CD8-positive, alpha-beta memory T cell (primary cell): ENCODE data around the gene CMA1. TPM values are rescaled to one million over a fixed set of nuclear protein-coding genes. Genes with fewer than 3 reads are reported as not detected.
"Not testable (repeated sequence)": the region's sequence is repeated elsewhere in the genome, so short reads cannot be mapped to it uniquely, and the experiment has no call there.

Source experiments
- CTCF ChIA-PET: fragments of 350-600 bp; sonication (Branson Sonifier 250); formaldehyde crosslinking; loops from one replicate; lab custom pipeline; 2021; ENCODE audit warnings: antibody characterized with exemption; lab: Charles Lee
- POLR2A ChIA-PET: fragments of 350-600 bp; sonication (Branson Sonifier 250); formaldehyde crosslinking; loops from one replicate; lab custom pipeline; 2021; ENCODE audit warnings: antibody characterized with exemption; lab: Charles Lee
- DNase-seq, 5 donors: peaks; one replicate each; pipeline versions ENCODE4 v3.0.0 to v3.0.0-alpha.2; 2020 to 2022; ENCODE audit warnings: mixed read lengths in 1 of 5
- H3K27ac ChIP-seq: one replicate; pipeline ENCODE4 v1.7.0; 2013; ENCODE audit warnings: low read depth, mild to moderate bottlenecking, low read length, moderate library complexity
- H3K27me3 ChIP-seq: 2 replicates; pipeline ENCODE4 v1.7.0; 2013; ENCODE audit warnings: low read length, mild to moderate bottlenecking; ENCODE audit not compliant: insufficient read depth, poor library complexity, severe bottlenecking
- H3K36me3 ChIP-seq: 2 replicates; pipeline ENCODE4 v1.7.0; 2013; ENCODE audit warnings: mild to moderate bottlenecking, low read length, moderate library complexity; ENCODE audit not compliant: insufficient read depth
- H3K4me1 ChIP-seq: 2 replicates; pipeline ENCODE4 v1.7.0; 2013; ENCODE audit warnings: mild to moderate bottlenecking, low read length, moderate library complexity; ENCODE audit not compliant: insufficient read depth
- H3K4me3 ChIP-seq: 2 replicates; pipeline ENCODE4 v1.7.0; 2013; ENCODE audit warnings: mild to moderate bottlenecking, low read length
- H3K9me3 ChIP-seq: 2 replicates; pipeline ENCODE4 v1.7.0; 2013; ENCODE audit warnings: mild to moderate bottlenecking, low read length
- H3K27ac Mint-ChIP-seq, 8 donors: one replicate each; pipeline ENCODE4 v1.8.0; 2020 to 2021; ENCODE audit warnings: mixed read lengths in 8 of 8, mild to moderate bottlenecking in 6 of 8, inconsistent platforms in 3 of 8, moderate library complexity in 3 of 8
- H3K27me3 Mint-ChIP-seq, 2 donors: one replicate each; pipeline ENCODE4 v1.8.0; 2020 to 2021; ENCODE audit warnings: mixed read lengths in 2 of 2, mild to moderate bottlenecking in 1 of 2, moderate library complexity in 1 of 2
- H3K36me3 Mint-ChIP-seq, 3 donors: one replicate each; pipeline ENCODE4 v1.8.0; 2020 to 2021; ENCODE audit warnings: mixed read lengths in 3 of 3, inconsistent platforms in 1 of 3, mild to moderate bottlenecking in 1 of 3
- H3K4me1 Mint-ChIP-seq, 3 donors: one replicate each; pipeline ENCODE4 v1.8.0; 2020 to 2021; ENCODE audit warnings: mixed read lengths in 3 of 3, inconsistent platforms in 1 of 3, mild to moderate bottlenecking in 1 of 3
- H3K4me3 Mint-ChIP-seq, 7 donors: one replicate each; pipeline ENCODE4 v1.8.0; 2020 to 2021; ENCODE audit warnings: mixed read lengths in 7 of 7, mild to moderate bottlenecking in 6 of 7, moderate library complexity in 4 of 7, inconsistent platforms in 2 of 7
- H3K9me3 Mint-ChIP-seq, 5 donors: one replicate each; pipeline ENCODE4 v1.8.0; 2020 to 2022; ENCODE audit warnings: mixed read lengths in 5 of 5, mild to moderate bottlenecking in 3 of 5, moderate library complexity in 2 of 5, inconsistent platforms in 1 of 5
- polyA plus RNA-seq: library from polyadenylated mRNA; unstranded; fragments of 300-500 nt; fragmentation: Illumina TruSeq; gene quantifications from one replicate; pipeline ENCODE4 v1.2.3, GENCODE V29; 2021
- total RNA-seq, 2 experiments: library from RNA; stranded (reverse); gene quantifications; one replicate each; pipeline ENCODE4 v1.2.3, GENCODE V29; 2021

CMA1 gene, protein sequence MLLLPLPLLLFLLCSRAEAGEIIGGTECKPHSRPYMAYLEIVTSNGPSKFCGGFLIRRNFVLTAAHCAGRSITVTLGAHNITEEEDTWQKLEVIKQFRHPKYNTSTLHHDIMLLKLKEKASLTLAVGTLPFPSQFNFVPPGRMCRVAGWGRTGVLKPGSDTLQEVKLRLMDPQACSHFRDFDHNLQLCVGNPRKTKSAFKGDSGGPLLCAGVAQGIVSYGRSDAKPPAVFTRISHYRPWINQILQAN
- not detected for total RNA-seq
- not detected for polyA plus RNA-seq

- ChIA-PET POLR2A (no interaction called here), CTCF (no interaction called here)
- Histone ChIP-seq H3K9me3 (no peaks in the 10 kb centered on the region), H3K36me3 (no peaks in the 10 kb centered on the region), H3K27ac (no peak within 1 kb of the TSS), H3K4me1 (no peaks in the 10 kb centered on the region), H3K4me3 (no peak within 1 kb of the TSS), H3K27me3 (no peaks in the 10 kb centered on the region)
- Mint-ChIP-seq H3K36me3 (peaks cover 0 to 3% (median 0%) of the 10 kb centered on the region in 3 donors), H3K4me1 (no peaks in the 10 kb centered on the region), H3K27me3 (peaks cover 20 to 48% of the 10 kb centered on the region in 2 donors), H3K27ac (peak within 1 kb of the TSS in 1 of 8 donors; percentile 29), H3K4me3 (peak within 1 kb of the TSS in 1 of 7 donors; percentile 52), H3K9me3 (no peaks in the 10 kb centered on the region)
- no peak for DNase-seq
These were observed at the start of gene CMA1 for GRCh38 chr14:24508155-24508840. Gene CMA1, minus strand, starts transcription at chr14:24508265. Its CDS starts 30 bp downstream, at chr14:24508235.

DNA sequence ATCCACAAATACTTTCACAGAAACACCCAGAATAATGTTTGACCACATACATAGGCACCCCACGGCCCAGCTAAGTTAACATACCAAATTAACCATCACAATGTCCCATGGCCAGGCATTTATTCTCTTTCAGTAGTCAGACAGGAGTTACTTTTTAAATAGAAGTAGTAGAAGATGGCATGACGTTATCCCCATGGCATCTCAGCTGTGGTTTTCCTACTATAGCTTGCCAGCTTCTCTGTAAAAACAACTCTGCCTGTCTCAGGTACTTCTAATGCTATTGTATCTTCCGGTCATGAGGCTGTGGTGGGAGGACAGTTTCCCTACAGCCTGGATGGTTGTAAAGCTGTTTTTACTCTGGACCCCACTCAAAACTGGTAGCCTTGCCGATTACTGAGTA is 48.7 kb upstream of the CMA1 start:
- Mint-ChIP-seq H3K4me1 (no peaks in the 10 kb centered on the region), H3K27ac (no peak overlapping the region), H3K27me3 (peaks cover 4 to 35% of the 10 kb centered on the region in 2 donors), H3K4me3 (no peak overlapping the region), H3K36me3 (peaks cover 0 to 6% (median 4%) of the 10 kb centered on the region in 3 donors), H3K9me3 (peaks cover 0 to 8% (median 4%) of the 10 kb centered on the region in 5 donors)
- DNase-seq = no peak
- ChIA-PET POLR2A (no interaction called here), CTCF (no interaction called here)
- H3K36me3 ChIP-seq = no peaks in the 10 kb centered on the region
- no peaks in the 10 kb centered on the region for H3K9me3 ChIP-seq
- H3K4me1 ChIP-seq = no peaks in the 10 kb centered on the region
- peaks cover 4% of the 10 kb centered on the region for H3K27me3 ChIP-seq
- no peak overlapping the region for H3K27ac ChIP-seq
- H3K4me3 ChIP-seq = no peak overlapping the region

GRCh38 chr14:24549064-24549463 is 41.0 kb upstream of the CMA1 start:
- H3K9me3 ChIP-seq, H3K27ac ChIP-seq, H3K36me3 ChIP-seq, H3K4me1 Mint-ChIP-seq, H3K4me1 ChIP-seq, DNase-seq, H3K4me3 ChIP-seq, POLR2A ChIA-PET, H3K4me3 Mint-ChIP-seq, H3K27me3 ChIP-seq, CTCF ChIA-PET: not testable (repeated sequence)
- Mint-ChIP-seq H3K9me3 (peaks cover 36 to 60% (median 57%) of the 10 kb centered on the region in 5 donors), H3K36me3 (peaks cover 2 to 41% (median 6%) of the 10 kb centered on the region in 3 donors), H3K27ac (peak overlapping the region in 1 of 8 donors; percentile 48), H3K27me3 (peaks cover 10 to 28% of the 10 kb centered on the region in 2 donors)

- H3K27ac ChIP-seq = no peak overlapping the region
- peak overlapping the region in 1 of 8 donors; percentile 16 for H3K27ac Mint-ChIP-seq
- DNase-seq = no peak
- ChIA-PET POLR2A (no interaction called here), CTCF (no interaction called here)
- no peaks in the 10 kb centered on the region for H3K4me1 ChIP-seq
- H3K36me3 ChIP-seq = no peaks in the 10 kb centered on the region
- no peaks in the 10 kb centered on the region for H3K27me3 ChIP-seq
- peaks cover 11 to 55% of the 10 kb centered on the region in 2 donors for H3K27me3 Mint-ChIP-seq
- peaks cover 0 to 20% (median 3%) of the 10 kb centered on the region in 3 donors for H3K36me3 Mint-ChIP-seq
- H3K4me3 Mint-ChIP-seq = no peak overlapping the region
- no peaks in the 10 kb centered on the region for H3K9me3 ChIP-seq
- peaks cover 23 to 38% (median 32%) of the 10 kb centered on the region in 5 donors for H3K9me3 Mint-ChIP-seq
- no peak overlapping the region for H3K4me3 ChIP-seq
- H3K4me1 Mint-ChIP-seq = no peaks in the 10 kb centered on the region
These were observed 34.4 kb upstream of the CMA1 start for GRCh38 chr14:24542346-24542936.

GRCh38 chr14:24535737-24536136 is 27.7 kb upstream of the CMA1 start:
- no peaks in the 10 kb centered on the region for H3K27me3 ChIP-seq
- Mint-ChIP-seq H3K9me3 (peaks cover 0 to 2% (median 0%) of the 10 kb centered on the region in 5 donors), H3K4me1 (peaks cover 0 to 6% (median 0%) of the 10 kb centered on the region in 3 donors), H3K27ac (no peak overlapping the region), H3K4me3 (no peak overlapping the region), H3K27me3 (peaks cover 5 to 28% of the 10 kb centered on the region in 2 donors), H3K36me3 (peaks cover 0 to 5% (median 0%) of the 10 kb centered on the region in 3 donors)
- H3K4me3 ChIP-seq = no peak overlapping the region
- no peak overlapping the region for H3K27ac ChIP-seq
- no peaks in the 10 kb centered on the region for H3K36me3 ChIP-seq
- no peak for DNase-seq
- no peaks in the 10 kb centered on the region for H3K9me3 ChIP-seq
- ChIA-PET POLR2A (no interaction called here), CTCF (no interaction called here)
- no peaks in the 10 kb centered on the region for H3K4me1 ChIP-seq

DNA sequence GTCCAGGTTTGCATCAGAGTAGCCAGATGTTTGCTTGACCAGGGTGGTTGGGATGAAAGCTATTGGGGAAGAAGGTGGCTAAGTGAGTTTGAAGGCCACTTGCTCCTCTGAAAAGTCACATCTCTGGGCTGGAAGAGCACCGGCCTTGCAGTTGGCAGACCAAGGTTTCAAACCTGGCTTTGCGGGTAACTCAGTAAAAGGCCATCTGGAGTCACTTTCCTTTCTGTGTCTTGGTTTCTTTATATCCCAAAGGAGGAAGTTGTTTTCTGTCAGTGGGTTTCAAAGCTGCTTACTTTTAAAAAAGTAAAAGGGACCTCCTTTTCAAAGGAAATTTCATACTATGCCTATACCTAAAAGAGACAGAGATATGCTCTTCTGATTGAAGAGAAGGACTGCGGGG is 26.2 kb upstream of the CMA1 start:
- H3K27ac ChIP-seq = no peak overlapping the region
- ChIA-PET CTCF (no interaction called here), POLR2A (no interaction called here)
- H3K36me3 Mint-ChIP-seq = peaks cover 0 to 5% (median 0%) of the 10 kb centered on the region in 3 donors
- H3K27ac Mint-ChIP-seq = no peak overlapping the region
- H3K4me1 Mint-ChIP-seq = peaks cover 0 to 6% (median 0%) of the 10 kb centered on the region in 3 donors
- H3K4me3 Mint-ChIP-seq = no peak overlapping the region
- H3K9me3 Mint-ChIP-seq = peaks cover 0 to 2% (median 0%) of the 10 kb centered on the region in 5 donors
- no peak for DNase-seq
- peaks cover 5 to 14% of the 10 kb centered on the region in 2 donors for H3K27me3 Mint-ChIP-seq
- no peak overlapping the region for H3K4me3 ChIP-seq
- H3K9me3 ChIP-seq = no peaks in the 10 kb centered on the region
- H3K36me3 ChIP-seq = no peaks in the 10 kb centered on the region
- H3K27me3 ChIP-seq = no peaks in the 10 kb centered on the region
- no peaks in the 10 kb centered on the region for H3K4me1 ChIP-seq

- H3K4me3 Mint-ChIP-seq, H3K36me3 Mint-ChIP-seq, H3K4me1 Mint-ChIP-seq, H3K4me3 ChIP-seq, H3K27ac Mint-ChIP-seq, H3K27me3 ChIP-seq, DNase-seq, H3K36me3 ChIP-seq, H3K27ac ChIP-seq, POLR2A ChIA-PET, CTCF ChIA-PET, H3K9me3 ChIP-seq, H3K4me1 ChIP-seq, H3K9me3 Mint-ChIP-seq: not testable (repeated sequence)
- H3K27me3 Mint-ChIP-seq = peaks cover 16 to 37% of the 10 kb centered on the region in 2 donors
These were observed 18.0 kb upstream of the CMA1 start for GRCh38 chr14:24525877-24526620.
